Measurements from ENCODE around the gene CLCN5.

Gene CLCN5

GRCh38 chrX:50068893-50069292 lies 146.5 kb downstream of the CLCN5 start:
- Histone ChIP-seq H3K36me3 (ENCODE audit: control insufficient read depth, low read depth, low read length) (no peaks in the 10 kb centered on the region), H3K9me3 (ENCODE audit: control insufficient read depth, low read depth, low read length) (peaks cover 16% of the 10 kb centered on the region), H3K9ac (ENCODE audit: low read length) (no peak overlapping the region), H3K4me1 (ENCODE audit: control insufficient read depth, low read depth, low read length) (peaks cover 9% of the 10 kb centered on the region), H3K27ac (ENCODE audit: low read length) (no peak overlapping the region), H3K27me3 (ENCODE audit: control insufficient read depth, insufficient read depth, low read length) (no peaks in the 10 kb centered on the region), H3K4me3 (ENCODE audit: low read length) (no peak overlapping the region)

GRCh38 chrX:50071494-50071893 lies 149.1 kb downstream of the CLCN5 start:
- Histone ChIP-seq H3K27me3 (ENCODE audit: control insufficient read depth, insufficient read depth, low read length) (no peaks in the 10 kb centered on the region), H3K27ac (ENCODE audit: low read length) (no peak overlapping the region), H3K36me3 (ENCODE audit: control insufficient read depth, low read depth, low read length) (no peaks in the 10 kb centered on the region), H3K4me3 (ENCODE audit: low read length) (no peak overlapping the region), H3K9ac (ENCODE audit: low read length) (no peak overlapping the region), H3K9me3 (ENCODE audit: control insufficient read depth, low read depth, low read length) (peaks cover 16% of the 10 kb centered on the region), H3K4me1 (ENCODE audit: control insufficient read depth, low read depth, low read length) (peaks cover 9% of the 10 kb centered on the region)

- Histone ChIP-seq H3K36me3 (ENCODE audit: control insufficient read depth, low read depth, low read length) (no peaks in the 10 kb centered on the region), H3K4me1 (ENCODE audit: control insufficient read depth, low read depth, low read length) (peaks cover 5% of the 10 kb centered on the region), H3K27ac (ENCODE audit: low read length) (no peak overlapping the region), H3K4me3 (ENCODE audit: low read length) (no peak overlapping the region), H3K9me3 (ENCODE audit: control insufficient read depth, low read depth, low read length) (peaks cover 16% of the 10 kb centered on the region), H3K27me3 (ENCODE audit: control insufficient read depth, insufficient read depth, low read length) (no peaks in the 10 kb centered on the region), H3K9ac (ENCODE audit: low read length) (no peak overlapping the region)
Observed at GRCh38 chrX:50072110-50072509, 149.7 kb downstream of the CLCN5 start.

- Histone ChIP-seq H3K4me1 (ENCODE audit: control insufficient read depth, low read depth, low read length) (no peaks in the 10 kb centered on the region), H3K27me3 (ENCODE audit: control insufficient read depth, insufficient read depth, low read length) (no peaks in the 10 kb centered on the region), H3K36me3 (ENCODE audit: control insufficient read depth, low read depth, low read length) (no peaks in the 10 kb centered on the region), H3K27ac (ENCODE audit: low read length) (no peak overlapping the region), H3K9ac (ENCODE audit: low read length) (no peak overlapping the region), H3K4me3 (ENCODE audit: low read length) (no peak overlapping the region), H3K9me3 (ENCODE audit: control insufficient read depth, low read depth, low read length) (peaks cover 16% of the 10 kb centered on the region)
Observed at GRCh38 chrX:50073601-50074000, 151.2 kb downstream of the CLCN5 start.

GRCh38 chrX:50075630-50076339 lies 153.4 kb downstream of the CLCN5 start:
- Histone ChIP-seq H3K4me1 (ENCODE audit: control insufficient read depth, low read depth, low read length) (no peaks in the 10 kb centered on the region), H3K9me3 (ENCODE audit: control insufficient read depth, low read depth, low read length) (peaks cover 12% of the 10 kb centered on the region), H3K27me3 (ENCODE audit: control insufficient read depth, insufficient read depth, low read length) (no peaks in the 10 kb centered on the region), H3K9ac (ENCODE audit: low read length) (no peak overlapping the region), H3K36me3 (ENCODE audit: control insufficient read depth, low read depth, low read length) (no peaks in the 10 kb centered on the region), H3K27ac (ENCODE audit: low read length) (no peak overlapping the region), H3K4me3 (ENCODE audit: low read length) (no peak overlapping the region)

GRCh38 chrX:50081282-50081889 lies 159.0 kb downstream of the CLCN5 start:
- Histone ChIP-seq H3K27me3 (ENCODE audit: control insufficient read depth, insufficient read depth, low read length) (no peaks in the 10 kb centered on the region), H3K36me3 (ENCODE audit: control insufficient read depth, low read depth, low read length) (no peaks in the 10 kb centered on the region), H3K9me3 (ENCODE audit: control insufficient read depth, low read depth, low read length) (no peaks in the 10 kb centered on the region), H3K9ac (ENCODE audit: low read length) (no peak overlapping the region), H3K27ac (ENCODE audit: low read length) (no peak overlapping the region), H3K4me1 (ENCODE audit: control insufficient read depth, low read depth, low read length) (no peaks in the 10 kb centered on the region), H3K4me3 (ENCODE audit: low read length) (no peak overlapping the region)

GRCh38 chrX:50082741-50083140 lies 160.3 kb downstream of the CLCN5 start:
- H3K36me3 ChIP-seq (ENCODE audit: control insufficient read depth, low read depth, low read length) = no peaks in the 10 kb centered on the region
- H3K4me1 ChIP-seq (ENCODE audit: control insufficient read depth, low read depth, low read length) = no peaks in the 10 kb centered on the region
- no peaks in the 10 kb centered on the region for H3K9me3 ChIP-seq (ENCODE audit: control insufficient read depth, low read depth, low read length)
- no peak overlapping the region for H3K9ac ChIP-seq (ENCODE audit: low read length)
- no peaks in the 10 kb centered on the region for H3K27me3 ChIP-seq (ENCODE audit: control insufficient read depth, insufficient read depth, low read length)
- no peak overlapping the region for H3K4me3 ChIP-seq (ENCODE audit: low read length)
- H3K27ac ChIP-seq (ENCODE audit: low read length) = no peak overlapping the region

- Histone ChIP-seq H3K4me3 (ENCODE audit: low read length) (no peak overlapping the region), H3K36me3 (ENCODE audit: control insufficient read depth, low read depth, low read length) (no peaks in the 10 kb centered on the region), H3K9me3 (ENCODE audit: control insufficient read depth, low read depth, low read length) (peaks cover 10% of the 10 kb centered on the region), H3K27ac (ENCODE audit: low read length) (no peak overlapping the region), H3K9ac (ENCODE audit: low read length) (no peak overlapping the region), H3K4me1 (ENCODE audit: control insufficient read depth, low read depth, low read length) (no peaks in the 10 kb centered on the region), H3K27me3 (ENCODE audit: control insufficient read depth, insufficient read depth, low read length) (no peaks in the 10 kb centered on the region)
Observed at GRCh38 chrX:50088645-50089044, 166.2 kb downstream of the CLCN5 start.

GRCh38 chrX:50093625-50094024 lies 171.2 kb downstream of the CLCN5 start:
- Histone ChIP-seq H3K27me3 (ENCODE audit: control insufficient read depth, insufficient read depth, low read length) (no peaks in the 10 kb centered on the region), H3K9ac (ENCODE audit: low read length) (no peak overlapping the region), H3K4me1 (ENCODE audit: control insufficient read depth, low read depth, low read length) (no peaks in the 10 kb centered on the region), H3K27ac (ENCODE audit: low read length) (no peak overlapping the region), H3K4me3 (ENCODE audit: low read length) (no peak overlapping the region), H3K9me3 (ENCODE audit: control insufficient read depth, low read depth, low read length) (peaks cover 14% of the 10 kb centered on the region), H3K36me3 (ENCODE audit: control insufficient read depth, low read depth, low read length) (no peaks in the 10 kb centered on the region)

- Histone ChIP-seq H3K9me3 (ENCODE audit: control insufficient read depth, low read depth, low read length) (peaks cover 9% of the 10 kb centered on the region), H3K9ac (ENCODE audit: low read length) (no peak overlapping the region), H3K36me3 (ENCODE audit: control insufficient read depth, low read depth, low read length) (no peaks in the 10 kb centered on the region), H3K4me1 (ENCODE audit: control insufficient read depth, low read depth, low read length) (no peaks in the 10 kb centered on the region), H3K27ac (ENCODE audit: low read length) (no peak overlapping the region), H3K4me3 (ENCODE audit: low read length) (no peak overlapping the region), H3K27me3 (ENCODE audit: control insufficient read depth, insufficient read depth, low read length) (no peaks in the 10 kb centered on the region)
Observed at GRCh38 chrX:50097071-50097470, 174.7 kb downstream of the CLCN5 start.

- no peak overlapping the region for H3K4me3 ChIP-seq (ENCODE audit: low read length)
- peaks cover 7% of the 10 kb centered on the region for H3K9me3 ChIP-seq (ENCODE audit: control insufficient read depth, low read depth, low read length)
- H3K27me3 ChIP-seq (ENCODE audit: control insufficient read depth, insufficient read depth, low read length) = no peaks in the 10 kb centered on the region
- H3K27ac ChIP-seq (ENCODE audit: low read length) = no peak overlapping the region
- no peaks in the 10 kb centered on the region for H3K4me1 ChIP-seq (ENCODE audit: control insufficient read depth, low read depth, low read length)
- H3K9ac ChIP-seq (ENCODE audit: low read length) = no peak overlapping the region
- no peaks in the 10 kb centered on the region for H3K36me3 ChIP-seq (ENCODE audit: control insufficient read depth, low read depth, low read length)
Observed at GRCh38 chrX:50098241-50098640, 175.8 kb downstream of the CLCN5 start.

GRCh38 chrX:50098749-50099148 lies 176.4 kb downstream of the CLCN5 start:
- H3K4me3 ChIP-seq (ENCODE audit: low read length) = no peak overlapping the region
- H3K9me3 ChIP-seq (ENCODE audit: control insufficient read depth, low read depth, low read length) = peaks cover 7% of the 10 kb centered on the region
- H3K27ac ChIP-seq (ENCODE audit: low read length) = no peak overlapping the region
- no peaks in the 10 kb centered on the region for H3K27me3 ChIP-seq (ENCODE audit: control insufficient read depth, insufficient read depth, low read length)
- no peaks in the 10 kb centered on the region for H3K4me1 ChIP-seq (ENCODE audit: control insufficient read depth, low read depth, low read length)
- H3K9ac ChIP-seq (ENCODE audit: low read length) = no peak overlapping the region
- no peaks in the 10 kb centered on the region for H3K36me3 ChIP-seq (ENCODE audit: control insufficient read depth, low read depth, low read length)

Data from iPS-18a (cell line).